RWPE2 (cell line): Measurements from ENCODE around the gene PHLPP2.

Source experiments
- ATAC-seq: fragments of 200-7000 bp; cut with Tn5 transposase; 3 replicates; pipeline ENCODE4 v1.9.1; 2021; ENCODE audit warnings: low read depth
- DNase-seq: peaks from one replicate; pipeline ENCODE4 v3.0.0-alpha.2; 2020; ENCODE audit warnings: low spot score
- H3K27ac ChIP-seq: fragments of 450-650 bp; 2 replicates; pipeline ENCODE4 v1.5.1; 2017; ENCODE audit warnings: mild to moderate bottlenecking; ENCODE audit not compliant: poor library complexity, severe bottlenecking
- H3K27me3 ChIP-seq: fragments of 250-450 bp; sonication (Bioruptor Pico); 2 replicates; pipeline ENCODE4 v1.5.1; 2021; ENCODE audit warnings: mild to moderate bottlenecking, moderate library complexity; ENCODE audit not compliant: insufficient read depth, poor library complexity, severe bottlenecking
- H3K36me3 ChIP-seq: fragments of 250-450 bp; sonication (Bioruptor Pico); 2 replicates; pipeline ENCODE4 v1.5.1; 2020; ENCODE audit warnings: low read depth, mild to moderate bottlenecking, moderate library complexity
- H3K4me1 ChIP-seq: fragments of 250-450 bp; sonication (Bioruptor Pico); 2 replicates; pipeline ENCODE4 v1.5.1; 2021; ENCODE audit warnings: mild to moderate bottlenecking, moderate library complexity; ENCODE audit not compliant: insufficient read depth, poor library complexity, severe bottlenecking
- H3K4me3 ChIP-seq: fragments of 250-450 bp; sonication (Bioruptor Pico); 2 replicates; pipeline ENCODE4 v1.5.1; 2021; ENCODE audit warnings: mild to moderate bottlenecking, moderate library complexity; ENCODE audit not compliant: severe bottlenecking
- H3K9me3 ChIP-seq: fragments of 250-450 bp; sonication (Bioruptor Pico); 2 replicates; pipeline ENCODE4 v1.5.1; 2021; ENCODE audit warnings: mild to moderate bottlenecking, moderate library complexity; ENCODE audit not compliant: severe bottlenecking
- TF ChIP-seq, protein P1 (sequence below): fragments of 450-650 bp; IDR thresholded peaks from one replicate; pipeline ENCODE4 v1.5.1; 2017; ENCODE audit warnings: mild to moderate bottlenecking, moderate library complexity; ENCODE audit not compliant: poor library complexity, severe bottlenecking

Gene PHLPP2

DNA sequence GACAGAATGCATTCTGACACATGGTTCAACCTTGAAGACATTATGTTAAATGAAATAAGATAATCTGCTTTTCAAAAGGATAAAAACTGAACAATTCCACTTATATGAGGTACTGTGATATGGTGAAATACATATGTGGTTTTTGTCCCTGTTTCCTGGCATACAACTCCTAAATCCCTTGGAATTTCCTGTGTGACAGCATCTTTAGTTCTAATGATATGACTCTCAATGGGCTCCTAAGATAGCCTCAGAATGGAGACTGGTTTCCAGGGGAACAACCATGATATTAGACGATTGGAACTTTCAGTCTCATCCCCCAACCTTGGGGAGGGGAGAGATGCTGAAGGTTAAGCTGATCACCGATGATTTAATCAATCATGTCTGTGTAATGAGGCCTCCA, 37.7 kb upstream of the PHLPP2 start:
- DNase-seq = no peak

DNA sequence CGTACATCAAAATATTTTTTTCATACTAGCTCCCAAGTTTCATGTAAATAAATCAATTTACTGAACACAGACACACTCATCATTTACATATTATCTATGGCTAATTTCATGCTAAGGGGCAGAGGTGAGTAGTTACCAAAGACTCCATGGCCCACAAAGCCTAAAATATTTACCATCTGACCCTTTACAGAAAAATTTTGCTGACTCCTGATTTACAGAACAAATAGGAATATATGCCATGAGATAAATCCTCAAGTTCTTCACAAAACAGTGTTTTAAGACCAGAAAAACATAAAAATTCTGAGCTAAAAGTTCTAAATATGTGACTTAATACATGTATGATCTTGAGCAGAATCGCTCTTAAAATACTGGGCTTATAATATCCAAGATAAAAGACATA, 36.6 kb upstream of the PHLPP2 start:
- no peak for ATAC-seq
- Histone ChIP-seq H3K4me1 (no peaks in the 10 kb centered on the region), H3K9me3 (no peaks in the 10 kb centered on the region), H3K27ac (no peak overlapping the region), H3K36me3 (peaks cover 93% of the 10 kb centered on the region), H3K4me3 (no peak overlapping the region), H3K27me3 (no peaks in the 10 kb centered on the region)
- TF ChIP-seq, protein P1, sequence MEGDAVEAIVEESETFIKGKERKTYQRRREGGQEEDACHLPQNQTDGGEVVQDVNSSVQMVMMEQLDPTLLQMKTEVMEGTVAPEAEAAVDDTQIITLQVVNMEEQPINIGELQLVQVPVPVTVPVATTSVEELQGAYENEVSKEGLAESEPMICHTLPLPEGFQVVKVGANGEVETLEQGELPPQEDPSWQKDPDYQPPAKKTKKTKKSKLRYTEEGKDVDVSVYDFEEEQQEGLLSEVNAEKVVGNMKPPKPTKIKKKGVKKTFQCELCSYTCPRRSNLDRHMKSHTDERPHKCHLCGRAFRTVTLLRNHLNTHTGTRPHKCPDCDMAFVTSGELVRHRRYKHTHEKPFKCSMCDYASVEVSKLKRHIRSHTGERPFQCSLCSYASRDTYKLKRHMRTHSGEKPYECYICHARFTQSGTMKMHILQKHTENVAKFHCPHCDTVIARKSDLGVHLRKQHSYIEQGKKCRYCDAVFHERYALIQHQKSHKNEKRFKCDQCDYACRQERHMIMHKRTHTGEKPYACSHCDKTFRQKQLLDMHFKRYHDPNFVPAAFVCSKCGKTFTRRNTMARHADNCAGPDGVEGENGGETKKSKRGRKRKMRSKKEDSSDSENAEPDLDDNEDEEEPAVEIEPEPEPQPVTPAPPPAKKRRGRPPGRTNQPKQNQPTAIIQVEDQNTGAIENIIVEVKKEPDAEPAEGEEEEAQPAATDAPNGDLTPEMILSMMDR = no peak
- DNase-seq = no peak

More for the DNA sequence above, 37.7 kb upstream of the PHLPP2 start:
- H3K4me3 ChIP-seq = no peak overlapping the region
- no peak overlapping the region for H3K27ac ChIP-seq
- TF ChIP-seq, protein P1 = no peak
- no peaks in the 10 kb centered on the region for H3K9me3 ChIP-seq
- no peaks in the 10 kb centered on the region for H3K4me1 ChIP-seq
- ATAC-seq = no peak
- H3K27me3 ChIP-seq = no peaks in the 10 kb centered on the region
- peaks cover 93% of the 10 kb centered on the region for H3K36me3 ChIP-seq

DNA sequence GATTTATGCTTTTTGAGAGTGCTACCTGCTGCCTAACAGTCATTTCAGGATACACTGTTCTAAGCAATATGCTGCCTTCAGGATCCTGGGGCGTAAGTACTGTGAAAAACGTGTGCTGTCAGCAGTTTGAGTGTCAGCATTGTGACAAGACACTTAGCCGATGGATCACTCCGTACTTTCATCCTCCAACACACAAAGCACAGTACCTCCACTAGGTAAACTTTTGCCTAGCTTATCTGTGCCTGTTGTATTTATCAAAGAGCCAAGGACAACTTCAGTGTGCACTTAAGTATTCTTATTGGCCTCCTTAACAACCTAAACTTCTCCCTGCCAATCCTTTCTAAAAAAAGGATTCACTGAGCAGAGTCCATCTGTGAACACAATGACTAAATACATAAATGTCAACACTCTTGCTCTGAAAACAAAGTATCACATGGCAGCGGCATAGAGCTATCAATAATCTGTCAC, 33.8 kb upstream of the PHLPP2 start:
- no peak for DNase-seq
- no peak overlapping the region for H3K27ac ChIP-seq
- no peak overlapping the region for H3K4me3 ChIP-seq
- peaks cover 93% of the 10 kb centered on the region for H3K36me3 ChIP-seq
- ATAC-seq = no peak
- no peaks in the 10 kb centered on the region for H3K4me1 ChIP-seq
- TF ChIP-seq, protein P1 = no peak
- H3K27me3 ChIP-seq = no peaks in the 10 kb centered on the region
- no peaks in the 10 kb centered on the region for H3K9me3 ChIP-seq

DNA sequence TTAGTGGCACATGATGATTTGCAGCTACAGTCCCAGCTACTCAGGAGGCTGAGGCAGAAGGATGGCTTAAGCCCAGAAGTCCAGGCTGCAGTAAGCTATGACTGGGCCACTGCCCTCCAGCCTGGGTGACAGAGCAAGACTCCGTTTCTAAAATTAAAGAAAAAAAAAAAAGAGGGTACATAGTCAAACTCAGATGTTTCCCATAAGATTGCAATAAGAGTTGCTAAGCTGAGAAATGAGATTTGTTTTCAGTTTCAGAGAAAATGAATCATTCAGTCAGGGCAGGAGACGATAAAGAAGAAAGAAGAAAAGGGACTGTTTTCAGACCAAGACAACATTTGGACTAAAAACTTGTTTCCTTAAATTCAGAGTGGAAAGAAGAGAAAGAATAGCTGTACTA, 30.2 kb upstream of the PHLPP2 start:
- H3K27me3 ChIP-seq = no peaks in the 10 kb centered on the region
- H3K27ac ChIP-seq = no peak overlapping the region
- no peaks in the 10 kb centered on the region for H3K4me1 ChIP-seq
- no peaks in the 10 kb centered on the region for H3K9me3 ChIP-seq
- no peak overlapping the region for H3K4me3 ChIP-seq
- DNase-seq (no peak), ATAC-seq (no peak)
- TF ChIP-seq, protein P1 = no peak
- peaks cover 97% of the 10 kb centered on the region for H3K36me3 ChIP-seq

DNA sequence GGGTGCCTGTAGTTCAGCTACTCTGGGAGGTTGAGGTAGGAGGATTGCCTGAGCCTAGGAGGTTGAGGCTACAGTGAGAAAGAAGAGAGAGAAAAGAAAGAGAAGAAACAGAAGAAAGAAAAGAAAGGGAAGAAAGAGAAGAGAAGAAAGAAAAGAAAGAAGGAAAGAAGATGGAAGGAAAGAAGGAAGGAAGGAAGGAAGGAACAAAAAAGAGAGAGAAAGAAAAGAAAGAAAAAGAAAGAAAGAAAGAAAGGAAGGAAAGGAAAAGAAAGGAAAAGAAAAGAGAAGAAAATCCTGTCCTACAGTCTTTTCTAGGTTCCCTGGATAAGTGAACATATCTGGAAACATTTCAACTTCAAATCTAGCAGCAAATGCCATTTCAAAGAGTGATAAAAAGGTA, 29.6 kb upstream of the PHLPP2 start:
- H3K4me1 ChIP-seq = no peaks in the 10 kb centered on the region
- no peaks in the 10 kb centered on the region for H3K27me3 ChIP-seq
- H3K27ac ChIP-seq = no peak overlapping the region
- no peak overlapping the region for H3K4me3 ChIP-seq
- H3K9me3 ChIP-seq = no peaks in the 10 kb centered on the region
- TF ChIP-seq, protein P1 = no peak
- ATAC-seq (no peak), DNase-seq (no peak)
- peaks cover 98% of the 10 kb centered on the region for H3K36me3 ChIP-seq
